WERI-Rb-1 (cell line): ENCODE measurements around the gene ASB13.
A peak's percentile ranks its signal among the peaks of the same experiment; 100 is the strongest.

Experiments
- DNase-seq: peaks from one replicate; pipeline ENCODE4 v3.0.0-alpha.2; 2020
- H3K27ac ChIP-seq: fragments of 250-450 bp; sonication (Bioruptor Pico); 2 replicates; pipeline ENCODE4 v1.5.1; 2020; ENCODE audit warnings: mild to moderate bottlenecking, moderate library complexity
- H3K27me3 ChIP-seq: fragments of 250-450 bp; sonication (Bioruptor Pico); 2 replicates; pipeline ENCODE4 v1.5.1; 2021; ENCODE audit warnings: mild to moderate bottlenecking, low read depth, moderate library complexity; ENCODE audit not compliant: insufficient read depth, severe bottlenecking
- H3K36me3 ChIP-seq: fragments of 250-450 bp; sonication (Bioruptor Pico); 2 replicates; pipeline ENCODE4 v1.5.1; 2020; ENCODE audit warnings: mild to moderate bottlenecking, moderate library complexity
- H3K4me3 ChIP-seq: 2 replicates; pipeline ENCODE4 v1.5.1; 2011; ENCODE audit warnings: low read depth, mild to moderate bottlenecking, control low read depth, low read length
- H3K9me3 ChIP-seq: fragments of 250-450 bp; sonication (Bioruptor Pico); 2 replicates; pipeline ENCODE4 v1.5.1; 2021; ENCODE audit warnings: mild to moderate bottlenecking, moderate library complexity; ENCODE audit not compliant: severe bottlenecking
- TF ChIP-seq, protein P1 (sequence below): IDR thresholded peaks from 2 replicates; pipeline ENCODE4 v1.5.1; 2011; ENCODE audit warnings: low read depth, mild to moderate bottlenecking, control low read depth, inconsistent platforms, low read length

ASB13 gene

DNA sequence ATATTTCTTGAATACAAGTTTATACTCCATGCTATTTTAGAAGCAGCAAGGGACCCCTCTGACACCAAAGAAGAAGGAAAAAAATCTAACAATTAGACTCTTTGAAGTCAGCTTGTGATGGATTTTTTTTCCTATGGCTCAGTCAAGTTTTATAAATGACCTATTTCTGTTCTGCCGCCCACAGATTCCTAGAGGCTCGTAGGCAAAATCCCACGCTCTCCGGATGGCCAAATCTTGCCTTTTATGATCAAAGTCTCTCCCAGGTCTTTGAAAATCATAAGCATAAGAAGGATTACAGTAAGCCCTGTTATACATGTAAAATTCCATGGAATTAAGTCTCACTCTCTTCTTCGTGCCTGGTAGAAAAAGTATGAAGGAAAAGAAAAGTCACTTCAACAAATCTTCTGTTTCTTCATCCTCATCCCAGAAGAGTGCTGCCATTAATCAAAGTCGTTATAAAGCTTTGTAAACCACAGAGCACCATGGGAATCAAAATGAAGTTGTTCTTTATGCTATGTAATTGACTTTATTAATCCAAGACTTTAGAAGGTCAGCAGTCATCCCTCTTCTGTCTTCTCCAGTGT is 33.1 kb downstream of the ASB13 start:
- Histone ChIP-seq H3K27me3 (no peaks in the 10 kb centered on the region), H3K27ac (no peak overlapping the region), H3K36me3 (no peaks in the 10 kb centered on the region), H3K9me3 (no peaks in the 10 kb centered on the region), H3K4me3 (no peak overlapping the region)
- TF ChIP-seq, protein P1, sequence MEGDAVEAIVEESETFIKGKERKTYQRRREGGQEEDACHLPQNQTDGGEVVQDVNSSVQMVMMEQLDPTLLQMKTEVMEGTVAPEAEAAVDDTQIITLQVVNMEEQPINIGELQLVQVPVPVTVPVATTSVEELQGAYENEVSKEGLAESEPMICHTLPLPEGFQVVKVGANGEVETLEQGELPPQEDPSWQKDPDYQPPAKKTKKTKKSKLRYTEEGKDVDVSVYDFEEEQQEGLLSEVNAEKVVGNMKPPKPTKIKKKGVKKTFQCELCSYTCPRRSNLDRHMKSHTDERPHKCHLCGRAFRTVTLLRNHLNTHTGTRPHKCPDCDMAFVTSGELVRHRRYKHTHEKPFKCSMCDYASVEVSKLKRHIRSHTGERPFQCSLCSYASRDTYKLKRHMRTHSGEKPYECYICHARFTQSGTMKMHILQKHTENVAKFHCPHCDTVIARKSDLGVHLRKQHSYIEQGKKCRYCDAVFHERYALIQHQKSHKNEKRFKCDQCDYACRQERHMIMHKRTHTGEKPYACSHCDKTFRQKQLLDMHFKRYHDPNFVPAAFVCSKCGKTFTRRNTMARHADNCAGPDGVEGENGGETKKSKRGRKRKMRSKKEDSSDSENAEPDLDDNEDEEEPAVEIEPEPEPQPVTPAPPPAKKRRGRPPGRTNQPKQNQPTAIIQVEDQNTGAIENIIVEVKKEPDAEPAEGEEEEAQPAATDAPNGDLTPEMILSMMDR = no peak
- no peak for DNase-seq

- no peak for DNase-seq
- H3K27me3 ChIP-seq = no peaks in the 10 kb centered on the region
- no peaks in the 10 kb centered on the region for H3K36me3 ChIP-seq
- no peak overlapping the region for H3K4me3 ChIP-seq
- TF ChIP-seq, protein P1 = no peak
- no peaks in the 10 kb centered on the region for H3K9me3 ChIP-seq
- H3K27ac ChIP-seq = no peak overlapping the region
Observed at GRCh38 chr10:5632446-5632845, 33.9 kb downstream of the ASB13 start.

GRCh38 chr10:5631936-5632335 is 34.5 kb downstream of the ASB13 start:
- no peaks in the 10 kb centered on the region for H3K27me3 ChIP-seq
- no peak overlapping the region for H3K27ac ChIP-seq
- H3K9me3 ChIP-seq = no peaks in the 10 kb centered on the region
- no peaks in the 10 kb centered on the region for H3K36me3 ChIP-seq
- TF ChIP-seq, protein P1 = no peak
- H3K4me3 ChIP-seq = no peak overlapping the region
- DNase-seq = no peak

DNA sequence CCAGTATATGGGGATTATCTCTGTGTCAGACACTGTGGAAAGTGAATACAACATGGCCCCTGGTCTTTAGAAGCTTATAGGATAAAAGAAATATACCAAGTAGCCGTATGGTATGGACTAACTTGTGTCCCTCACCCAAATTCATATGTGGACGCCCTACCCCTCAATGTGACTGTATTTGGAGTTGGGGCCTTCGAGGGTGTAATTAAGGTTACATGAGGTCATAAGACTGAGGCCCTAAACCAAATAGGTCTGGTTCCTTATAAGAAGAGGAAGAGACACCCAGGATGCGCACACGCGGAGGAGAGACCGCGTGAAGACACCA is 36.3 kb downstream of the ASB13 start:
- no peak for DNase-seq
- no peak overlapping the region for H3K4me3 ChIP-seq
- H3K27ac ChIP-seq = no peak overlapping the region
- H3K36me3 ChIP-seq = no peaks in the 10 kb centered on the region
- no peaks in the 10 kb centered on the region for H3K9me3 ChIP-seq
- TF ChIP-seq, protein P1 = no peak
- no peaks in the 10 kb centered on the region for H3K27me3 ChIP-seq

DNA sequence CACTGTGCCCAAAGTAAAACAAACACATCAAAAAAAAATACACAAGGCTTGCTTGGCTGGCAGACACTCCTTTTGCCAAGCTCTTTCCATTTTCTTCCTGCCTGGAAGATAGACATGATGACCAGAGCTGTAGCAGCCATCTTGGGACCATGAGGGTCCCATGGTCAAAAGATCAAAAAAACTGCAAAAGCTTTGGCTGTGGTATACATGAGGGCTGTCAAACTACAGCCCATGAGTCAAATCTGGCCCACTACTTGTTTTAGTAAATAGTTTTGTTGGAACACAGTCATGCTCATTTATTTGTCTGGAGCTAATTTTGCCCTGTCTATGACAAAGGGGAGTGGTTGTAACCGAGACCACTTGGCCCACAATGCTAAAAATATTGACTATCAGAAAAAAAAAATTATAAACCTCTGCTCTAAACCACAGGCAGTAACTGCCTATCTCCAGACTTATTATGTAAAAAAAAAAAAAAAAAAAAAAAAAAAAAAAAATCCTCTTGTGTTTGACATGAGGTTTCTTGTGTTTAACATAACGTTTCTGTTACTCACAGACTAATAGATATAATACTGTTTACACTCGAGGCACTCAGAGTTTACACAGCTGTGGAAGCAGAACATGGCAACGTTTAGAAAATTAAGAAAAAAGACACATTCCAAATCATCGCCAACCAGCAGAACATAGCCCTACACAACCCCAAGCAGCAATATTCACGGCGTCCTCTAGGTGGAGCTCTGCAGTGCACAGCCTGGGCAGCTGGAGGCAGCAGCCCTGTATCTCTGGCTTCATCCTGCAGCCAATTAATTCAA is 36.9 kb downstream of the ASB13 start:
- no peak overlapping the region for H3K27ac ChIP-seq
- no peak overlapping the region for H3K4me3 ChIP-seq
- no peaks in the 10 kb centered on the region for H3K36me3 ChIP-seq
- H3K27me3 ChIP-seq = no peaks in the 10 kb centered on the region
- peak; percentile 72 for DNase-seq
- no peaks in the 10 kb centered on the region for H3K9me3 ChIP-seq
- TF ChIP-seq, protein P1 = peak; percentile 80
